Peyer's patch (tissue), 4 donors: ENCODE data around the gene DNHD1.

ENCODE experiments used
- POLR2A ChIP-seq, 2 donors: fragments of 450-650 bp; IDR thresholded peaks; one replicate each; pipeline ENCODE4 v1.5.1; 2017; ENCODE audit warnings: antibody characterized with exemption in 2 of 2, mild to moderate bottlenecking in 2 of 2, moderate library complexity in 2 of 2
- TF ChIP-seq, protein P1 (sequence below), 6 experiments: fragments of 450-650 bp in 4 of 6; fragments of 200-600 bp in 2 of 6; sonication (generic) in 1 of 6; IDR thresholded peaks; one replicate each; pipeline ENCODE4 v1.5.1; 2017 to 2019; ENCODE audit warnings: antibody characterized with exemption in 6 of 6, mild to moderate bottlenecking in 3 of 6, moderate library complexity in 1 of 6

DNA sequence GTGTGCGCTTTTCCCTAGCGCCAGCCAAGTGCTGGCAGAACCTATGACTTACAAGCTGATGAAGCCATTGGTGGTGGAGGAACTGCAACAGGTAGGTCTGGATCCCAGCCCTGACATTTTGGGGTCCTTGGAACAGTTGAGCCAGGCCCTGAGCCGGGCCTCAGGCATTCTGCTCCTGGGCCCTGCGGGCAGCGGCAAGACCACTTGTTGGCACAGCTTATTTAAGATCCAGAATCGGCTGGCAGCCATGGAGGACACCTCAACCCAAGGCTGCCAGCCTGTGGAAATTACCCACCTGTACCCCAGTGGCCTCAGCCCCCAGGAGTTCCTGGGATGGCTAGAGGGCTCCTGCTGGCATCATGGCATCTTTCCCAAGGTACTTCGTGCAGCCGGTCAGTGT is 49.7 kb downstream of the DNHD1 start:
- no peak for TF ChIP-seq POLR2A (IDR thresholded peaks at IDR 0.05)
- TF ChIP-seq, protein P1, sequence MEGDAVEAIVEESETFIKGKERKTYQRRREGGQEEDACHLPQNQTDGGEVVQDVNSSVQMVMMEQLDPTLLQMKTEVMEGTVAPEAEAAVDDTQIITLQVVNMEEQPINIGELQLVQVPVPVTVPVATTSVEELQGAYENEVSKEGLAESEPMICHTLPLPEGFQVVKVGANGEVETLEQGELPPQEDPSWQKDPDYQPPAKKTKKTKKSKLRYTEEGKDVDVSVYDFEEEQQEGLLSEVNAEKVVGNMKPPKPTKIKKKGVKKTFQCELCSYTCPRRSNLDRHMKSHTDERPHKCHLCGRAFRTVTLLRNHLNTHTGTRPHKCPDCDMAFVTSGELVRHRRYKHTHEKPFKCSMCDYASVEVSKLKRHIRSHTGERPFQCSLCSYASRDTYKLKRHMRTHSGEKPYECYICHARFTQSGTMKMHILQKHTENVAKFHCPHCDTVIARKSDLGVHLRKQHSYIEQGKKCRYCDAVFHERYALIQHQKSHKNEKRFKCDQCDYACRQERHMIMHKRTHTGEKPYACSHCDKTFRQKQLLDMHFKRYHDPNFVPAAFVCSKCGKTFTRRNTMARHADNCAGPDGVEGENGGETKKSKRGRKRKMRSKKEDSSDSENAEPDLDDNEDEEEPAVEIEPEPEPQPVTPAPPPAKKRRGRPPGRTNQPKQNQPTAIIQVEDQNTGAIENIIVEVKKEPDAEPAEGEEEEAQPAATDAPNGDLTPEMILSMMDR (IDR thresholded peaks at IDR 0.05) = no peak
